Measurements from ENCODE around the gene IGFL1.

GRCh38 chr19:46180701-46181387, 48.7 kb upstream of the IGFL1 start:
- no peak for TF ChIP-seq CTCF (IDR thresholded peaks at IDR 0.05)
- TF ChIP-seq POLR2A (IDR thresholded peaks at IDR 0.05) = no peak

All from prostate gland (tissue), 2 donors.